Naive thymus-derived CD4-positive, alpha-beta T cell (primary cell): ENCODE measurements around the gene ATP2B2. TPM values are rescaled to one million over a fixed set of nuclear protein-coding genes. Genes with fewer than 3 reads are reported as not detected.

Experiments used
- ATAC-seq: fragments of 150-1000 bp; cut with Tn5 transposase; 2 replicates; pipeline ENCODE4 v1.10.0; 2021; ENCODE audit warnings: mild to moderate bottlenecking, moderate library complexity
- CTCF ChIA-PET: fragments of 350-600 bp; sonication (Branson Sonifier 250); formaldehyde crosslinking; loops from one replicate; lab custom pipeline; 2021; ENCODE audit warnings: antibody characterized with exemption; lab: Charles Lee
- POLR2A ChIA-PET: fragments of 350-600 bp; sonication (Branson Sonifier 250); formaldehyde crosslinking; loops from one replicate; lab custom pipeline; 2021; ENCODE audit warnings: antibody characterized with exemption, inconsistent platforms; lab: Charles Lee
- DNase-seq, 9 donors: peaks; one replicate each; pipeline versions ENCODE4 v3.0.0 to v3.0.0-alpha.2; 2020 to 2022; ENCODE audit warnings: mixed read lengths in 1 of 9
- H3K27ac ChIP-seq: one replicate; pipeline ENCODE4 v1.7.0; 2013; ENCODE audit warnings: mild to moderate bottlenecking, low read depth, low read length, moderate library complexity
- H3K27me3 ChIP-seq, 2 donors: one replicate each; pipeline ENCODE4 v1.7.0; 2013; ENCODE audit warnings: low read length in 2 of 2, mild to moderate bottlenecking in 2 of 2, moderate library complexity in 2 of 2; ENCODE audit not compliant: control insufficient read depth in 2 of 2, insufficient read depth in 2 of 2
- H3K36me3 ChIP-seq, 3 experiments: 1 replicate in 2 of 3; 2 replicates in 1 of 3; pipeline ENCODE4 v1.7.0; 2013; ENCODE audit warnings: low read length in 3 of 3, mild to moderate bottlenecking in 3 of 3, moderate library complexity in 1 of 3; ENCODE audit not compliant: insufficient read depth in 3 of 3, control insufficient read depth in 2 of 3
- H3K4me1 ChIP-seq, 2 donors: one replicate each; pipeline ENCODE4 v1.7.0; 2013; ENCODE audit warnings: low read length in 2 of 2, mild to moderate bottlenecking in 2 of 2, moderate library complexity in 1 of 2; ENCODE audit not compliant: control insufficient read depth in 2 of 2, insufficient read depth in 2 of 2
- H3K4me3 ChIP-seq: 2 replicates; pipeline ENCODE4 v1.7.0; 2013; ENCODE audit warnings: mild to moderate bottlenecking, low read length
- H3K9me3 ChIP-seq, 3 experiments: 1 replicate in 2 of 3; 2 replicates in 1 of 3; pipeline ENCODE4 v1.7.0; 2013; ENCODE audit warnings: low read length in 3 of 3; ENCODE audit not compliant: control insufficient read depth in 2 of 3
- H3K27ac Mint-ChIP-seq, 9 donors: one replicate each; pipeline ENCODE4 v1.8.0; 2020 to 2022; ENCODE audit warnings: mixed read lengths in 9 of 9, mild to moderate bottlenecking in 8 of 9, moderate library complexity in 5 of 9, inconsistent platforms in 2 of 9
- H3K27me3 Mint-ChIP-seq, 5 donors: one replicate each; pipeline ENCODE4 v1.8.0; 2021 to 2022; ENCODE audit warnings: mixed read lengths in 5 of 5, mild to moderate bottlenecking in 1 of 5
- H3K36me3 Mint-ChIP-seq, 5 donors: one replicate each; pipeline ENCODE4 v1.8.0; 2020 to 2022; ENCODE audit warnings: mixed read lengths in 5 of 5, mild to moderate bottlenecking in 3 of 5, inconsistent platforms in 1 of 5
- H3K4me1 Mint-ChIP-seq, 7 donors: one replicate each; pipeline ENCODE4 v1.8.0; 2020 to 2022; ENCODE audit warnings: mixed read lengths in 7 of 7, mild to moderate bottlenecking in 3 of 7, inconsistent platforms in 1 of 7
- H3K4me3 Mint-ChIP-seq, 10 donors: one replicate each; pipeline ENCODE4 v1.8.0; 2020 to 2022; ENCODE audit warnings: mild to moderate bottlenecking in 10 of 10, mixed read lengths in 10 of 10, moderate library complexity in 6 of 10, inconsistent platforms in 2 of 10
- H3K9me3 Mint-ChIP-seq, 11 donors: one replicate each; pipeline ENCODE4 v1.8.0; 2020 to 2022; ENCODE audit warnings: mixed read lengths in 11 of 11, mild to moderate bottlenecking in 4 of 11, inconsistent platforms in 1 of 11, moderate library complexity in 1 of 11
- intact Hi-C, 2 donors: fragments of 100-400 bp; cut with micrococcal nuclease; formaldehyde crosslinking; loops; one replicate each; pipeline ENCODE4 v1.15.1; 2023
- polyA plus RNA-seq, 2 donors: library from polyadenylated mRNA; unstranded; fragments of 300-500 nt; fragmentation: Illumina TruSeq; gene quantifications; one replicate each; pipeline ENCODE4 v1.2.3, GENCODE V29; 2021
- total RNA-seq, 6 experiments: library from RNA in 5 of 6; stranded (reverse) in 5 of 6; gene quantifications; 1 replicate in 5 of 6; 2 replicates in 1 of 6; pipeline ENCODE4 v1.2.3 and lab custom pipeline; 2021 to 2026

ATP2B2 gene
- total and polyA plus RNA-seq, 7 experiments from 2014 or later, result not detected

DNA sequence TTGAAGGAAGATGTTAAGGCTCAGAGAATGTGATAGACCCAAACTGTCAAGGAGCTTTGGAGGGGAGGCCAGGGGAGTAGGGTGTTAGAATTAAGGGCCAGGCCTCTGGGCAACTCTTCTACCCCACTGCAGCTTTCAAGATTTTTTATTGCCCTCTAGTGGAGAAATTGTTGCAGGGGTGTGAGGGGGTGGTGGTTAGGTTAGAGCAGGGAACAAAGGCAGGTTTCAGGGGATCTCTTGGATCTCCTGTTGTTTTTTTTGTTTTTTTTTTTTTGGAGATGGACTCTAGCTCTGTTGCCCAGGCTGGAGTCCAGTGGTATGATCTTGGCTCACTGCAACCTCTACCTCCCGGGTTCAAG lies 183.1 kb downstream of the ATP2B2 start:
- Mint-ChIP-seq H3K27me3 (peaks cover 0 to 27% (median 9%) of the 10 kb centered on the region in 5 donors), H3K27ac (peak overlapping the region in 8 of 9 donors; percentile 0 to 97 (median 86)), H3K4me3 (peak overlapping the region in 5 of 10 donors; percentile 5 to 85 (median 32)), H3K36me3 (peaks cover 0 to 8% (median 0%) of the 10 kb centered on the region in 5 donors), H3K4me1 (peaks cover 5 to 40% (median 30%) of the 10 kb centered on the region in 7 donors), H3K9me3 (no peaks in the 10 kb centered on the region)
- peaks cover 12 to 22% of the 10 kb centered on the region in 2 donors for H3K4me1 ChIP-seq
- DNase-seq, result peak in 3 of 9 donors; percentile 12 to 32 (median 17)
- H3K4me3 ChIP-seq, result no peak overlapping the region
- H3K27me3 ChIP-seq, result no peaks in the 10 kb centered on the region
- H3K36me3 ChIP-seq, result peaks cover 0 to 20% (median 10%) of the 10 kb centered on the region in 3 experiments
- H3K9me3 ChIP-seq, result no peaks in the 10 kb centered on the region
- ATAC-seq, result no peak
- intact Hi-C loops, result loop anchor here (1.0 to 10.0 kb wide), 4 partner anchors 60 to 968 kb away; partner anchors contain the start of gene CRELD1 (in 1 of the 2)
- POLR2A ChIA-PET, result interaction anchor here (0.7 to 3.2 kb wide), 3 partner anchors 115 to 390 kb away, joined by 3 to 21 read pairs (median 6); partner anchors contain the start of gene CRELD1
- CTCF ChIA-PET, result no interaction called here
- no peak overlapping the region for H3K27ac ChIP-seq

- Histone ChIP-seq H3K27me3 (no peaks in the 10 kb centered on the region), H3K9me3 (no peaks in the 10 kb centered on the region), H3K4me3 (peak overlapping the region; percentile 96), H3K4me1 (peaks cover 12 to 22% of the 10 kb centered on the region in 2 donors), H3K36me3 (peaks cover 0 to 25% (median 10%) of the 10 kb centered on the region in 3 experiments), H3K27ac (peak overlapping the region; percentile 94)
- peak overlapping the region; percentile 70 to 95 (median 90) for H3K4me3 Mint-ChIP-seq
- CTCF ChIA-PET, result interaction anchor here (1.1 kb wide), 2 partner anchors 339 to 388 kb away, joined by 3 read pairs; partner anchors contain the start of gene CRELD1
- H3K36me3 Mint-ChIP-seq, result peaks cover 0 to 8% (median 0%) of the 10 kb centered on the region in 5 donors
- H3K4me1 Mint-ChIP-seq, result peaks cover 5 to 44% (median 30%) of the 10 kb centered on the region in 7 donors
- DNase-seq (no peak), ATAC-seq (no peak)
- H3K9me3 Mint-ChIP-seq, result no peaks in the 10 kb centered on the region
- H3K27ac Mint-ChIP-seq, result peak overlapping the region; percentile 84 to 98 (median 93)
- intact Hi-C loops, result loop anchor here (1.0 to 10.0 kb wide), 22 partner anchors 59 to 1358 kb away; partner anchors contain the start of genes BRK1 (in 2 of the 2), BRPF1 (in 2 of the 2), CRELD1 (in 2 of the 2) and FANCD2 (in 2 of the 2)
- POLR2A ChIA-PET, result interaction anchor here (0.7 to 3.2 kb wide), 7 partner anchors 58 to 389 kb away, joined by 3 to 21 read pairs (median 6); partner anchors contain the start of genes CRELD1, PRRT3 and TATDN2
- peaks cover 0 to 23% (median 7%) of the 10 kb centered on the region in 5 donors for H3K27me3 Mint-ChIP-seq
These were observed 183.6 kb downstream of the ATP2B2 start for GRCh38 chr3:10321630-10322351.

DNA sequence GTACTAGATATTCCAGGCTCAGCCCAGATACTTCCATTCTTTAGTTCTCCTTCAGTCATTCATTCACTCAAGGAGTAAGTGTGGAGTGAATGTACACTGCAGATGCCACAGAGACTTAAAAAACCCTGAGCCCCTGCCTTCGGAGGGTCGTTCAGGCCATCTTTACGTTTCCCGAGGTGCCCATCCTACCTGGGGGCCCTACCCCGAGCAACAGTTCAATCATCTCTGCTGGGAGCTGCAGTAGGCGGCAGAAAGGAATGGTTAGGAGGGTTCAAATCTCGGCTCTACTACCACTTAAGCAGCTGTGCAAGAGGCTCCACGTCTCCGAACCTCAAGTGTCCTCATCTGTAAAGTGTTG lies 185.1 kb downstream of the ATP2B2 start:
- POLR2A ChIA-PET, result interaction anchor here (0.6 to 3.2 kb wide), 14 partner anchors 8 to 1483 kb away, joined by 3 to 21 read pairs (median 4); partner anchors contain the start of genes CRELD1, OGG1, PRRT3 and TATDN2
- CTCF ChIA-PET, result interaction anchor here (0.8 to 1.2 kb wide), 2 partner anchors 134 to 418 kb away, joined by 3 read pairs; no protein-coding TSS in a partner anchor
- intact Hi-C loops, result loop anchor here (2.0 to 10.0 kb wide), 6 partner anchors 58 to 965 kb away; partner anchors contain the start of genes RPUSD3 (in 1 of the 2) and TATDN2 (in 1 of the 2)
- peaks cover 5 to 44% (median 30%) of the 10 kb centered on the region in 7 donors for H3K4me1 Mint-ChIP-seq
- Histone ChIP-seq H3K36me3 (peaks cover 0 to 37% (median 16%) of the 10 kb centered on the region in 3 experiments), H3K27ac (peak overlapping the region; percentile 94), H3K9me3 (no peaks in the 10 kb centered on the region), H3K27me3 (no peaks in the 10 kb centered on the region), H3K4me1 (peaks cover 12 to 22% of the 10 kb centered on the region in 2 donors), H3K4me3 (peak overlapping the region; percentile 96)
- no peaks in the 10 kb centered on the region for H3K9me3 Mint-ChIP-seq
- H3K27me3 Mint-ChIP-seq, result peaks cover 0 to 11% (median 0%) of the 10 kb centered on the region in 5 donors
- DNase-seq, result no peak
- ATAC-seq, result no peak
- peak overlapping the region; percentile 85 to 97 (median 92) for H3K4me3 Mint-ChIP-seq
- peaks cover 0 to 8% (median 0%) of the 10 kb centered on the region in 5 donors for H3K36me3 Mint-ChIP-seq
- peak overlapping the region; percentile 84 to 98 (median 93) for H3K27ac Mint-ChIP-seq

DNA sequence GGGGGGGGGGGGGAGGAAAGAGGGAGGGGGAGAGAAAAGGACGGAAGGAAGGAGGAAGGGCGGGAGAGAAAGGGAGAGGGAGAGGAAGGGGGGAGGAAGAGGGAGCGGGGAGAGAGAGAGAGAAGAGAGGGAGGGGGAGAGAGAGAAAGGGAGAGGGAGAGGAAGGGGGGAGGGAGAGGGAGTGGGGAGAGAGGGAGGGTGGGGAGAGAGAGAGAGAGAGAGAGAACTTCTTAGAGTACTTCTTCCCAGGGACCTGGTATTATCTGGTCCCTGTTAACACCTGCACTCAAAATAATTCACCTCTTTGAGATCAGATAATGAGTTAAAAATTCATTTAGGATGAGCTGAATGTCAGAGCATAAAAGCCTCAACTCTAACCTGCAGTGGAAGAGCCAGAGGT lies 185.6 kb downstream of the ATP2B2 start:
- ChIA-PET CTCF (interaction anchor here (1.2 kb wide), 1 partner anchor 133 kb away, joined by 3 read pairs; no protein-coding TSS in a partner anchor), POLR2A (interaction anchor here (1.0 to 3.2 kb wide), 5 partner anchors 14 to 429 kb away, joined by 3 to 21 read pairs (median 6); partner anchors contain the start of genes CRELD1 and TATDN2)
- Mint-ChIP-seq H3K4me3 (peak overlapping the region; percentile 85 to 97 (median 92)), H3K27ac (peak overlapping the region; percentile 84 to 98 (median 93)), H3K27me3 (peaks cover 0 to 7% (median 0%) of the 10 kb centered on the region in 5 donors), H3K36me3 (peaks cover 0 to 10% (median 0%) of the 10 kb centered on the region in 5 donors), H3K9me3 (no peaks in the 10 kb centered on the region), H3K4me1 (peaks cover 5 to 44% (median 30%) of the 10 kb centered on the region in 7 donors)
- Histone ChIP-seq H3K36me3 (peaks cover under 1 to 41% (median 19%) of the 10 kb centered on the region in 3 experiments), H3K27me3 (no peaks in the 10 kb centered on the region), H3K9me3 (no peaks in the 10 kb centered on the region), H3K27ac (peak overlapping the region; percentile 94), H3K4me3 (peak overlapping the region; percentile 96), H3K4me1 (peaks cover 12 to 22% of the 10 kb centered on the region in 2 donors)
- ATAC-seq (no peak), DNase-seq (no peak)
- intact Hi-C loops, result loop anchor here (2.0 to 10.0 kb wide), 6 partner anchors 58 to 965 kb away; partner anchors contain the start of genes RPUSD3 (in 1 of the 2) and TATDN2 (in 1 of the 2)

DNA sequence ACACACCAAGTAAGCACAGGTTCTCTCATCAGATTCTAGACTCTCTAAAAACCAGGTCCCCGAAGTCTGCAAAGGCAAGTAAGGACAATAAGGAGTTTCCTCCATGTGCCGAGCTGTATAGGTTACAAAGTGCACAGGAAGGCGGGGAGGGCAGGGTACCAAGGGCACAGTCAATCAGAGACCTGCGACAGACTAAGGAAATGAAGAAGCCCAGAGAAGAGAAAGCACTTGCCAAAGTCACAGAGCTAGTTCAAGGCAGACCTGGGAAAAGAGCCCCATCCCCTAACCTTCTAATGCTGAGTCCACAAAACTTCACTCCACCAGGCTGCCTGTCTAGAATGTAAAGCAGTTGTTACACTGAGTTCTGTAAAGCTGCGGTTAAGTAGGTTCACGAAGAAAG lies 186.1 kb downstream of the ATP2B2 start:
- Histone ChIP-seq H3K4me3 (no peak overlapping the region), H3K36me3 (peaks cover 6 to 47% (median 25%) of the 10 kb centered on the region in 3 experiments), H3K27ac (peak overlapping the region; percentile 94), H3K27me3 (no peaks in the 10 kb centered on the region), H3K4me1 (peaks cover 12 to 22% of the 10 kb centered on the region in 2 donors), H3K9me3 (no peaks in the 10 kb centered on the region)
- POLR2A ChIA-PET, result no interaction called here
- H3K36me3 Mint-ChIP-seq, result peaks cover 0 to 15% (median 4%) of the 10 kb centered on the region in 5 donors
- H3K9me3 Mint-ChIP-seq, result no peaks in the 10 kb centered on the region
- peaks cover 0 to 1% (median 0%) of the 10 kb centered on the region in 5 donors for H3K27me3 Mint-ChIP-seq
- CTCF ChIA-PET, result no interaction called here
- H3K27ac Mint-ChIP-seq, result peak overlapping the region in 8 of 9 donors; percentile 62 to 88 (median 74)
- DNase-seq, result no peak
- no peak for ATAC-seq
- H3K4me3 Mint-ChIP-seq, result peak overlapping the region; percentile 65 to 97 (median 78)
- intact Hi-C loops, result no loop called here
- H3K4me1 Mint-ChIP-seq, result peaks cover 5 to 44% (median 30%) of the 10 kb centered on the region in 7 donors

- peak overlapping the region in 2 of 9 donors; percentile 67 to 71 for H3K27ac Mint-ChIP-seq
- Histone ChIP-seq H3K9me3 (no peaks in the 10 kb centered on the region), H3K27me3 (no peaks in the 10 kb centered on the region), H3K36me3 (peaks cover 8 to 60% (median 30%) of the 10 kb centered on the region in 3 experiments), H3K4me1 (peaks cover 12 to 22% of the 10 kb centered on the region in 2 donors), H3K4me3 (no peak overlapping the region), H3K27ac (no peak overlapping the region)
- no peak for DNase-seq
- no peak for ATAC-seq
- H3K27me3 Mint-ChIP-seq, result no peaks in the 10 kb centered on the region
- intact Hi-C loops, result no loop called here
- H3K36me3 Mint-ChIP-seq, result peaks cover 0 to 21% (median 7%) of the 10 kb centered on the region in 5 donors
- peaks cover 5 to 44% (median 34%) of the 10 kb centered on the region in 7 donors for H3K4me1 Mint-ChIP-seq
- POLR2A ChIA-PET, result no interaction called here
- CTCF ChIA-PET, result no interaction called here
- H3K4me3 Mint-ChIP-seq, result peak overlapping the region in 6 of 10 donors; percentile 33 to 63 (median 50)
- H3K9me3 Mint-ChIP-seq, result no peaks in the 10 kb centered on the region
These were observed 187.4 kb downstream of the ATP2B2 start for GRCh38 chr3:10317961-10318350.
